Astrocyte (in vitro differentiated cells and primary cell): ENCODE data around the gene RYR2.

Experiments
- CTCF ChIP-seq: IDR thresholded peaks from 2 replicates; pipeline ENCODE4 v1.5.1; 2011; ENCODE audit warnings: low read depth, mild to moderate bottlenecking, inconsistent platforms, low read length, moderate library complexity; ENCODE audit not compliant: insufficient read depth
- EZH2 ChIP-seq: IDR thresholded peaks from 2 replicates; pipeline ENCODE4 v1.6.1; 2012; ENCODE audit warnings: mild to moderate bottlenecking, low read length, inconsistent platforms; ENCODE audit not compliant: insufficient read depth

- no peak for TF ChIP-seq CTCF
- no peak for TF ChIP-seq EZH2
Observed at GRCh38 chr1:237619553-237619952, 577.6 kb downstream of the RYR2 start.
